CD4-positive, alpha-beta T cell treated with Interleukin-10 for 1 hour (primary cell): Measurements from ENCODE around the gene TMEM131.
"Not testable (repeated sequence)": the region's sequence is repeated elsewhere in the genome, so short reads cannot be mapped to it uniquely, and the experiment has no call there.

Experiments
- DNase-seq: peaks from one replicate; pipeline ENCODE4 v3.0.0-alpha.2; 2020

Gene TMEM131, protein sequence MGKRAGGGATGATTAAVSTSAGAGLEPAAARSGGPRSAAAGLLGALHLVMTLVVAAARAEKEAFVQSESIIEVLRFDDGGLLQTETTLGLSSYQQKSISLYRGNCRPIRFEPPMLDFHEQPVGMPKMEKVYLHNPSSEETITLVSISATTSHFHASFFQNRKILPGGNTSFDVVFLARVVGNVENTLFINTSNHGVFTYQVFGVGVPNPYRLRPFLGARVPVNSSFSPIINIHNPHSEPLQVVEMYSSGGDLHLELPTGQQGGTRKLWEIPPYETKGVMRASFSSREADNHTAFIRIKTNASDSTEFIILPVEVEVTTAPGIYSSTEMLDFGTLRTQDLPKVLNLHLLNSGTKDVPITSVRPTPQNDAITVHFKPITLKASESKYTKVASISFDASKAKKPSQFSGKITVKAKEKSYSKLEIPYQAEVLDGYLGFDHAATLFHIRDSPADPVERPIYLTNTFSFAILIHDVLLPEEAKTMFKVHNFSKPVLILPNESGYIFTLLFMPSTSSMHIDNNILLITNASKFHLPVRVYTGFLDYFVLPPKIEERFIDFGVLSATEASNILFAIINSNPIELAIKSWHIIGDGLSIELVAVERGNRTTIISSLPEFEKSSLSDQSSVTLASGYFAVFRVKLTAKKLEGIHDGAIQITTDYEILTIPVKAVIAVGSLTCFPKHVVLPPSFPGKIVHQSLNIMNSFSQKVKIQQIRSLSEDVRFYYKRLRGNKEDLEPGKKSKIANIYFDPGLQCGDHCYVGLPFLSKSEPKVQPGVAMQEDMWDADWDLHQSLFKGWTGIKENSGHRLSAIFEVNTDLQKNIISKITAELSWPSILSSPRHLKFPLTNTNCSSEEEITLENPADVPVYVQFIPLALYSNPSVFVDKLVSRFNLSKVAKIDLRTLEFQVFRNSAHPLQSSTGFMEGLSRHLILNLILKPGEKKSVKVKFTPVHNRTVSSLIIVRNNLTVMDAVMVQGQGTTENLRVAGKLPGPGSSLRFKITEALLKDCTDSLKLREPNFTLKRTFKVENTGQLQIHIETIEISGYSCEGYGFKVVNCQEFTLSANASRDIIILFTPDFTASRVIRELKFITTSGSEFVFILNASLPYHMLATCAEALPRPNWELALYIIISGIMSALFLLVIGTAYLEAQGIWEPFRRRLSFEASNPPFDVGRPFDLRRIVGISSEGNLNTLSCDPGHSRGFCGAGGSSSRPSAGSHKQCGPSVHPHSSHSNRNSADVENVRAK (N-terminal part only)

DNA sequence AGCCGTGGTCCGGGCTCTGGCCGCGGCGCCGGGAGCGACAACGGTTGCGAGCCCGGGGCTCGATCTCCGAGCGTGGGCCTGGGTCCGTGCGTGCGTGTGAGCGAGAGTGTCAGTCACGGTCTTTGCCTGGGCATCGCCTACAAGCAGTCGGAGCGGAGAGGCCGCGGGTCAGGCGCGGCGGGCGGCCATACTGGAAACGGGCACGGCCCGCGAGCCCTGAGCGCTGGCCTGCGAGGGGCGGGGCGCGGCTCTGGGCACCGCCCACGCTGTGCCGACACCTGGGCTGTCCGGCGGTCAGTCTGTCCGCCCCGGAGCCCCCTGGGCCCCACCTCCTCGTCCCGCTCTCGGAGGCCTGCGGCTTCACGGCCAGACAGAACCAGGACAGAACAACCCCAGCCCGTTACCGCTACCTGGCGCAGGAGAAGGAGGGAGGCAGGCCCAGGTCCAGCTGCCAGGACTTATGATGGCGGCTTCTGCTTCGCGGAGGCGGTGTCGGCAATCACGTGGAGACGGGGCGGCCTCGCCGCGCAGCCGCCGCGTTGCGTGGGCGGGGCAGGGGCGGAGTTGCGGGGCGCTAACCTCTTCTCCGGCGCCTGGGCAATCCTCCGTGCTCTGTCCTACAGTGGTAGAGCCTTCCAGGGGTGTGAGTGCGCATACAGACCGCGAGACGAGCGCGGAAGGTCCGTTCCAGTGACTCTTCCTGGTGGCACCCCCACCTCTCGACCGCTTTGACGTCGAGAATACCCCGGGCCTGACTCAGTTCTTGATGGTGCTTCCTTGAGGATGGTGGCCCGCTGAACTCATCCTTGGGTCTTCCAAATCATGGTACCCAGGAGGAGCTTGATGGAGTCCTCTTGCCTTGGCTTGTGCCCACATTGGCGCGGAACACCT, at the start of gene TMEM131:
Gene TMEM131 (minus strand): TSS at position 215 of the 891 bp plus-strand sequence. CDS start 286 bp downstream, outside the sequence.
- DNase-seq, result peak; percentile 95

DNA sequence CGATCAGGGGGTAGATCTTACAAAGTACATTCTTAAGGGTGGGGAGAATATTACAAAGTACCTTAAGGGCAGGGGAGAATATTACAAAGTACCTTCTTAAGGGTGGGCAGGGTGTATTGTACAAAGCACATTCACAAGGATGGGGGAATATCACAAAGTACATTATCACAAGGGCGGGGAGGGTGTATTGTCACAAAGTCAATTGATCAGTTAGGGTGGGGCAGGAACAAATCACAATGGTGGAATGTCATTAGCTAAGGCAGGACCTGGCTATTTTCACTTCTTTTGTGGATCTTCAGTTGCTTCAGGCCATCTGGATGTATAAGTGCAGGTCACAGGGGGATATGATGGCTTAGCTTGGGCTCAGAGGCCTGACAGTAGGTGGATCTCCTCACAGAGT, 49.0 kb upstream of the TMEM131 start:
- not testable (repeated sequence) for DNase-seq

DNA sequence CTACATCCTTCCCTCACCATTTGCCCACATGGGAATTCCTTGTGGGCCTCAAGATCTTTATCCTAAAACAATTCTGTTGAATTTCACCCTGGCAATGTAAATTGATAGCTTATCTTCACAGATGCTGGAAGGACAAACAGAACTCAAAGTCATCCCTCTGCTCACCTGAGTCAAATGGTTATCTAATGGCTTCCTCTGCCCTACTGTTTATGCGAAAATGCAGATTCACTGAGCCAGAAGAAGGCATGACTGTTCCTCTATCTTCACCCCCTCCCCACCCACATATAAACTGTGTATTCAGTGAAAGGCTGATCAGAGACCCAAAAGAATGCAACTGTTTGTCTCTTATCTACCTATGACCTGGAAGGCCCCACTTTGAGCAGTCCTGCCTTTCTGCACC, 47.4 kb upstream of the TMEM131 start:
- DNase-seq, result no peak

DNA sequence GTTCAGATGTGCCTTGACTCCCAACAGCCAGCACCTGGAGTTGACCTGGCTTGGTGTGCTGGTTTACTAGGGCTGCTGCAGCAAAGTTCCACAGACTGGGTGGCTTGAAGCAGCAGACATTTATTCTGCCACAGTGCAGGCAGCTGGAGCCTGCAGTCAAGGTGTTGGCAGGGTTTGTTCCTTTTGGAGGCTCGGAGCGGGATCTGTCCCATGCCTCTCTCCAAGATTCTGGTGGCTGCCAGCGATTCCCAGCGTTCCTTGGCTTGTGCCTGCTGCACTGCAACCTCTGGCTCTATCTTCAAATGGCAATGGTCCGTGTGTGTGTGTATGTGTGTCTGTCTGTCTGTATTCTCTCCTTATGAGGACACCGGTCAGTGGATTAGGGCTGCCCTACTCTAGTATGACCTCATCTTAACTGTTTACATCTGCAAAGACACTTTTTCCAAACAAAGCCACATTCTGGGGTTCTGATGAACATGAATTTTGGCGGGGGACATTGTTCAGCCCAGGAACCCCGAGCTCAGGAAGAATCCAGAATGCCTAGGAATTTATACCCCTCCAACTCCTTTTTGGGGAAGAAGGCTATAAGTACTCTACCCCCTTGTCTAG, 44.7 kb upstream of the TMEM131 start:
- no peak for DNase-seq

DNA sequence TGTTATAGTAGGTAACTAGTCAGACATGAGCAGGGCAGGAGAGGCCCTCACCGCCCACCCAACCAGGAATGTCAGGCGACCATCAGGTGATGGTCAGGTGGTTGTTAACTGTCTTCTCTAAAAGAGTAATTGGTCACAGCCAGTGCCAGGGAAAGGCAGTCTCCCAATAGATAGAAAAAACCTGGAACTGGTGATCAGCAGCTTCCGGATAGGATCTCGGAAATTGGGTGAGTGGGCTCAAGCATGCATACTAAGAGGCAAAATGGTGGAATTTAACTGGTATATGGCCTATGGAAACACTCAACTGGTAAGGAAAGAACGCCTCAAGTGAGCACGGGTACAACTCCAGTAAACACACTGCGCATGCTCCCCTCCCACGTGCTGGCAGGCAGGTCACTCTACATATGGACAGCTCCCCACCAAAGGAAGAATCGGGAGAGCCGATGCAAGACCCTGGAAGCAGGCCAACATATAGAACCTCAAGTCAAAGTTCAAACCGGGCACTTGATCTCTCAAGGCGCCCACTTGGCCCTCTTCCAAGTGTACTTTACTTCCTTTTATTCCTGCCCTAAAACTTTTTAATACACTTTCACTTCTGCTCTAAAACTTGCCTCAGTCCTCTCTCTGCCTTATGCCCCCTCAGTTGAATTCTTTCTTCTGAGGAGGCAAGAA, 43.5 kb upstream of the TMEM131 start:
- no peak for DNase-seq

DNA sequence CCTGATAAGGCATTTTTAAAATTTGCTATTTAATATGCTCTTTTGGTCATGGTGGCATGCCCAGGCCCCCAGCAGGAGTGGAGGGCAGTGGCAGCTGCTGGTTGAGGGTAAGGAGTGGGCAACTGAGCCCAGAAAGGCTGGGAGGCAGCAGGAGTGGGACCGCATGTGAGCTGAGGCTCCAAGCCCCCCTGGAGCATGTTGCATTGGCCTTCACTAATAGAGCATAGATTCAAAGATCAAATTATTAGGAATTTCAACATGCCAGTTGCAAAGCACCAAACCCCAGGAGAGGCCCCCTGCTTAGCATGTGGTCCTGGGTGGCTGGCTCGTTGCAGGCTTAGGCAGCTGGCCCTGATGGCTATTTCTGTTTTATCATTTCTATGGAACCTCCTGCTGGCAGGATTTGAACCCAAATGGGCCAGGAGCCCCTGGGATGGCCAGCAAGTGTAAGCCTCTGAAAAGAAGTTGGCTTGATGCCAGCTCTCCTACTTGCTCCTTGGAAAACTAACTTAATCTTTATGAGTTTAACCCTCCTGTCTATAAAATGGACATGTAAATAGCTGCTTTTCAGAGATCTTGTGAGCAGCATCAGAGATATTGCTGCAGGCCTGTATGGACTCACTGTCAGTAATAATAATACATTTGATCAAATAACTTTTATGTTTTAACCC, 42.1 kb upstream of the TMEM131 start:
- no peak for DNase-seq

DNA sequence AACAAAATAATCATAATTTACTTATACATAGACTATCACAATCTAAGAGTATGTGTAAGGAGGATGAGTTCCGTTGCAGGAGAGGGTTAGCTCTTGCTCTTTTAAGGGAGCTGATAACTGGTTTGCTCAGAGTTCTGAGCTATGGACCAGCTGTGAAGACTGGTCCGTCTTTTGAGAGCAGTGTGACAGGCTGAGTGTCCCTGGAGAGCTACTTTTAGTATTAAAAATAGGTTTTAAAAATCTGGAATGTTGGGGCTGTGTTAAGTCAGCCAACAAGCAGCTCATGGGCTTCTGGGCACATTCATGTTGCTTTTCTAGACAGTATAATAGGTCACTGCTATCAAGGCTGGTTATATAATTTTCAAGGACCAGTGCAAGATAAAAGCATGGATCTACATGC, 41.5 kb upstream of the TMEM131 start:
- no peak for DNase-seq

DNA sequence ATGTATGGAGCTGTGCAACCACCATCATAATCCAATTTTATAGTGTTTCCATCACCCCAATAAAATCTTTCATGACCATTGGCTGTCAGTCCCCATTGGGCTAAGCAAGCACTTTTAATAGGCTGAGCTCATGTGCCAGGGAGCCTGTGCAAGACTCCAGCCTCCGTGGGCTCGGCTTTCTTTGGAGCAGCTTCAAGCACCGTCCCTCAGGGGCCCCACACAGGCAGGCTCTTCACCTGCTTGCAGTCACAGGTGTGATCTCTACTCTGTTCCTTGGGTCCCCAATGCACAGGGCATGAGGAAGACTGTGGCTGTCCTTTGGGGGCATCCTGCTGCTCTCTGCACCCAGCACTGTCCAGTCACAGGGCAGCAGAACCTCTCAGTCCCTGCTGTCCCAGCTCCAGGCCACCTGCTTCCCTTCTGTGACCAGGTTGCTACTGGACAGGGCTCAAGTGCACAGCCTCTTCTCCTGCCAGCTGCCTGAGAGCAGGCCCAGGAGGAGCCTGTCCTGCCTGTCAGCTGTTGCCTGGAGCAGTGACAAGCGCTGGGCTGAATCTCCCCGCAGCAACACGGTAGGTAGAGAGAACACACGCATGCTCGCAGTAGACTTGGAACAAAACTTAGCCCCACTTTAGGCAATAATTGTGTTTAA, 40.7 kb upstream of the TMEM131 start:
- DNase-seq, result no peak

DNA sequence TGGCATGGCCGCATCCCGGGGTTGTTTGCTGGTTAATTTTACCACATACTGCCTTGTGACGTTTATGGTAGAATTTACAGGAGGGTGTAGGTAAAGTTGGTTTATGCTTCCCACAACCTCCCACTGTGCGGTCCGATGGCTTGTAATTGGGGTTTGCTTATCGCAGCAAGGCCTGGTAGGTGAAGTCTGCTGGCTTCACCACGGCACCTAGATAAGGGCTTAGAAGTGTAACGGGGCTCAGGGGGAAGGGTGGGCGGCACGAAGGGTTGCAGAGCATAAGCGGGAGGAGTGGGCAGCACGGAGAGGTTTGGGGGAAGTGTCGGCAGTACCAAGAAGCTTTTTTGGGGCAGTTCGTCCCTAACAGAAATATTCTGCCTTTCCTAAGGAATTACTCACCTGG, 39.0 kb upstream of the TMEM131 start:
- no peak for DNase-seq

DNA sequence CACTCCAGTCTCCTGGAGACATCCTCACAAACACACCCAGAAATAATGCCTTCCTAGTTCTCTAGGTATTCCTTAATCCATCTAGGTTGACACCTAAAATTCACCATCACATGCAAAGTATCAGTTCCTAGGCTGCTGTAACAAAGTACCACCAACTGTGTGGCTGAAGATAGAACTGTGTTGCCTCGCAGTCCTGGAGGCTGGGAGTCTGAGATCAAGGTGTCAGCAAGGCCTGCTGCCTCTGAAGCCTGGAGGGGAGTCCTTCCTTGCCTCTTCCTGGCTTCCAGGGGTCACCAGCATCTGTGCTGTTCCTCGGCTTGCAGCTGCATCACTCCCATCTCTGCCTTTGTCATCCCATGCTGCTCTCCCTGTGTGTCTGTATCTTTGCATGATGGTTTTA, 36.3 kb upstream of the TMEM131 start:
- no peak for DNase-seq

DNA sequence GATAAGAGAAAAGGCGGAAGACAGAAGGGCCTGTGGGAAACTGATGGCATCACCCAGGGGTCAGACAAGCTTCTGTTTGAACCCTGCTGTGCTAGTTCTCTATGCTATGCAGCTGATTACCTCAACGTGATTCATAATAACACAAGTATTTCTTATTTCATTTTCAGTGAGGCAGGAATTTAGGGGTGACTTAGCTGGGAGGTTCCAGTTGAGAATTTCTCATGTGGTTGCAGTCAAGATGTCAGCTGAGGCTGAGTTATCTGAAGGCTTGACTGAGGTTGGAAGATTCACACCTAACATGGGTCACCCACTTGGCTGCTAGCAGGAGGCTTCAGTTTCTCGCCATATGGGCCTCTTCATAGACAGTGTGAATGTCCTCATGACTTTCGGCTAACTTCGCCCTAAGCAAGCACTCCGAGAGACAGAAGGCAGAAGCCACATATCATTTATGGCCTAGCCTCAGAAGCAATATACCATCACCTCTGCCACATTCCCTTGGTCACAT, 34.0 kb upstream of the TMEM131 start:
- DNase-seq, result no peak

DNA sequence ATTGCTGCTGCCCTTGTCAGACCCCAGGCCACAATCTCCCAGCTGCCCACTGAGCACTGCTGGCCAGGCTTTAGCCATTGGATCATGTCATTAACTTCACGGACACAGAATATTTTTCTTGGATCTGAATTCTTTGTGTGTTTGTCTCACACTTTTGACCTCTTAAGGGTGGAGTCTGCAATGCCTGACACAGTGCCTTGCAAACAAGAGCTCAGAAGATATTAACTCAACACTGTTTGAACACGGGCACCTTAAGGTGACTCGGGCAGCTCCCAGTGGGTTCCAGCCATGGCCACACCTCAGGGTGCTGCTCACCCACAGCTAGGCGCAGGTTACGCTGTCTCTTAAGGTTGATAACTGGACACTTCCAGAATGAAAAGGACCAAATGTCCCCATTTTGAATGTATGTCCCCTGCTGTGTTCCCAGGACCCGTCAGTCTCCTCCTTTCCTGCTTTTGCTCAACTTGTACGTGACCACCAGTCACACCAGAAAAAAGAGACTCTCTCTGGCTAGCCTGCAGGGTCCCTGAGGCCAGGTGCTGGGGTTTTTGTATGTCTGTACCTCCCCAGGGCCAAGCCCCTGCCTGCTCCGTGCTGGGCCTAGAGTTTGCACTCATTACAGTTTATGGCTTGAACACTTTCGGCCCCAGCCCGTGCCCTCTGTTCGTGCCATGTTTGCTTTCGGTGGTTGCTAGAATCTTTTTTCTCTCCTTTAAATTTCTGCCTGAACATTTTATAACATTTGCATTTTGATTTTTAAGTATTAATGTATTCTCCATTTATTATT, 33.4 kb upstream of the TMEM131 start:
- DNase-seq, result no peak

DNA sequence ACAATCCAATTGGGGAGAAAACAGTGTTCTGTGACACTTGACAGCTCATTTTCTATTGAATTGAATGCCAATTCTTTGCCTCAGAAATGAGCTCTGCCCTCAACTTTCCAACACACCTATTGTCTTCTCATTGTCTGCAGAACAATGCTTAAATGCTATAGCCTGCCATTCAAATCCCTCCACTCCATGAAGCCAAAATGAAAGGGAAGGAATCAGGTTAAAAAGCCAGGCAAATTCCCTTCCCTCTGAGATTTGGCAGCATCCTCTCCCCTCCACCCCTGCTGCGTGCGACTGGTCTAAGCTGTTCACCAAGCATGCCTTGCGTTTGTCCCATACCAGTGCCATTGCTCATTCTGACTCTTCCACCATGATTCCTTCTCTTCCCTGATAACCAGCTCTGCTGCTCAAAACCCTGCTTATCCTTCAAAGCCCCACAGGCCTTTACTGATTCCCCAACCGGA, 32.4 kb upstream of the TMEM131 start:
- no peak for DNase-seq

DNA sequence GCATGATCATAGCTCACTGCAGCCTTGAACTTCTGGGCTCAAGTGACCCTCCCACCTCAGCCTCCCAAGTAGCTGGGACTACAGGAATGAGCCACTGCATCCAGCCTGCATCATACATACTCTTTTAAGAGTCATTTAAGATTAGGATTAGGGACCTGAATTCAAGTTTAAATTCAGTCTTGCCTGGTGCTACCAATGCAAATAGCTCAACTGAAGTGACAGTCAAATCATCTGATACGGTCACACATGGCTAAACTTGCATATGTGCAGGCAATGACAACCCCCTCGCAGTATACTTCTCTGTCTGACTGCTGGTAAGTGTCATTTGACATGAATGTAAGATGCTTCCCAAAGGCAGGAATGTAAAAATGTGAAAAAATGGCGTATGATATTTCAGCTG, 31.8 kb upstream of the TMEM131 start:
- DNase-seq, result no peak

DNA sequence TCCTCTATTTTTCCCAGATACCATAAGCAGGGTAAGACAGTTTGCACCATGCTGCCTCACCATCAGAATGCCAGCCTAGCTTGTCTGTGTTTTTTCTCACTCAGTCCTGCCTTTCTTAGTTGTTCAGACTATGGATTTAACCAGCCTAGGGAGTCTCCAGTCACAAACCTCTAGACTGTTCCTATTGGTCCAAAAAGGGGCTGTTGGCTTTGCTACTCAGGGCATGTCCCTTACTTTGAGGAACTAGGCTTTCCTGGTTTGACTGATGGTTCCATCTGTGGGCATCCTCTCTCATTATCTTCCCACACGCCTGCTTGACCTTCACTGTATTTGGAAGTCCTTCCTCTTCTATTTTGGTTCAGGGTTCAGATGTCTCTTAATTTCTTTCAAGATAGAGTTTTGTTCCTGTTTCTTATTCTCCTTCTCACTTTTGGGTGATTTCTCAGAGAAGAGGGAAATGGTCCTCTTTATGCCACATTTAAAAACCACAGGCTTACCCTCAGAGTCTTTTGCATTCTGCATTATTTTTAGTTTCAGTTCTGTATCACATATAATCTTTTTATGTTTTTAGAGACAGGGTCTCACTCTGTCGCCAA, 31.3 kb upstream of the TMEM131 start:
- DNase-seq, result peak; percentile 26

DNA sequence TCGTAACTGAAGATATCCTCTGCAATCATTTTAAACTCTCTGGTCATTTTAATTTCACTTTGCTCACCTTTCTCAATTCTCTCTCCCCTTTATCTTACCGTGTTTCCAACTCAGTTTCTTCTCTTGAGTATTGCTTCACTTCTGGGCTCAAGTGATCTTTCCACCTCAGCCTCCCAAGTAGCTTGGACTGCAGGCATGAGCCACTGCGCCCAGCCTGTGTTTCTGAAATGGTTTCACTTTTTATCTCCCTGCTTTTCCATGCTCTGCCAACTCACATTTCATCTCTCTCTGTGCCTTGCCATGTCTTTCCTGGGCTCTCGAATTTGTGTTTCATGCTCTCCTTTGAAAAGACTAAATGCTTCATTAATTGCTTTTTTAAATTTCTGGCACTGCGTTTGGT, 30.5 kb upstream of the TMEM131 start:
- DNase-seq, result no peak

DNA sequence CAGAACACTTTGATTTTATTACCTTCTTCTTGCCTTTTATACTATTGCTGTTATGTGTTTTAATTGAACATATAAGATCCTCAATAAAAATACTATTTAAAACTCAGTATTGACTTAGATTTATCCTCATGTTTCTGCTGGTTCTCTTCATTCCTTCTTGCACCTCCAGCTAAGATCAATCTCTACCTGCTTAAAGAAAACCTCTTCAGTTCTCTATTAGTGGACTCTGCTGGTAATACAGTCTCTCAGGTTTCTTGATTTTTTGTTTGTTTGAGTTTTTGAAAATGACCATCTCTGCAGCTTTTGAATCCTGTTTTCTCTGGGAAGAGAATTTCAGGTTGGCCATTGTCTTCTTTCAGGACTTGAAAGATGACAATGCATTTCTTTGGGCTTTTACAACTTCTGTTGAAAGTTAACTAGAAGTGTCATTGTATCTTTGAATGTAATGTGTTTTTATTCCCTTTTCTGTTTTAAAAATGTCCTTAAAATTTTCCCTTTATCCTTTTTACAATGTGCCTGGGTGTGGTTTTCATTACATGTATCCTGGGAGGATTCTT, 29.8 kb upstream of the TMEM131 start:
- no peak for DNase-seq

DNA sequence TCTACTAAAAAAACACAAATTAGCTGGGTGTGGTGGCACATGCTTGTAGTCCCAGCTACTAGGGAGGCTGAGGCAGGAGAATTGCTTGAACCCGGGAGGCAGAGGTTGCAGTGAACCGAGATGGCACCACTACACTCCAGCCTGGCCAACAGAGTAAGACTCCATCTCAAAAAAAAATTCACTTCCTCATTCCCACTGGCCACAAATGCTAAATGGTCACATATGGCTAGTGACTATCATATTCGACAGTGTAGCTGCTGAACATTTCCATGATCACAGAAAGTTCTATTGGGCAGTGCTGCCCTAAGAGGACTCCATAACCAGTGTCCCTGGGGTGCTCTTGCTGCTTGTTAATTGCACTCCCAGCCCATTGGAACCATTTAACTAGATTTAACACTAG, 26.3 kb upstream of the TMEM131 start:
- DNase-seq, result not testable (repeated sequence)
